Left ventricle myocardium inferior (tissue), 1 donor: Measurements from ENCODE around the gene PTGDS. TPM values are rescaled to one million over a fixed set of nuclear protein-coding genes. Genes with fewer than 3 reads are reported as not detected.

Source experiments
- DNase-seq: peaks from one replicate; pipeline ENCODE4 v3.0.0-alpha.2; 2020
- H3K27ac ChIP-seq: fragments of 200-600 bp; replicated peaks from 2 replicates; pipeline ENCODE4 v1.8.0; 2021
- H3K27me3 ChIP-seq: fragments of 200-600 bp; 2 replicates; pipeline ENCODE4 v1.8.0; 2021; ENCODE audit warnings: low read depth
- H3K36me3 ChIP-seq: fragments of 200-600 bp; 2 replicates; pipeline ENCODE4 v1.8.0; 2021
- H3K4me1 ChIP-seq: fragments of 200-600 bp; 2 replicates; pipeline ENCODE4 v1.8.0; 2021
- H3K4me3 ChIP-seq: fragments of 200-600 bp; 2 replicates; pipeline ENCODE4 v1.8.0; 2021; ENCODE audit warnings: mild to moderate bottlenecking, moderate library complexity
- H3K9me3 ChIP-seq: fragments of 200-600 bp; replicated peaks from 2 replicates; pipeline ENCODE4 v1.8.0; 2021
- CTCF ChIP-seq: fragments of 200-600 bp; IDR thresholded peaks from 2 replicates; pipeline ENCODE4 v1.8.0; 2021; ENCODE audit warnings: antibody characterized with exemption, mild to moderate bottlenecking, borderline replicate concordance
- intact Hi-C: fragments of 100-400 bp; cut with micrococcal nuclease; formaldehyde crosslinking; loops from one replicate; pipeline ENCODE4 v1.11.0; 2022
- total RNA-seq: library from RNA; stranded (reverse); fragmentation: NEBNext Ultra II Directional; extraction: Animal tissue kit (Norgen Biotek cat#: 25700); gene quantifications from one replicate; pipeline ENCODE4 v1.2.1, GENCODE V29; 2021
- donor health status: DM: no; HTN: yes; CAD: no; lungs with severe emphysema.

The PTGDS gene
- total RNA-seq, 1 donor from 2014 or later: 3,579 TPM

GRCh38 chr9:137017791-137018497 lies 40.6 kb downstream of the PTGDS start:
- Histone ChIP-seq H3K4me1 (no peaks in the 10 kb centered on the region), H3K9me3 (no peaks in the 10 kb centered on the region), H3K36me3 (peaks cover 70% of the 10 kb centered on the region), H3K4me3 (no peak overlapping the region), H3K27me3 (no peaks in the 10 kb centered on the region), H3K27ac (no peak overlapping the region)
- intact Hi-C loops: no loop called here
- DNase-seq: no peak
- no peak for TF ChIP-seq CTCF

DNA sequence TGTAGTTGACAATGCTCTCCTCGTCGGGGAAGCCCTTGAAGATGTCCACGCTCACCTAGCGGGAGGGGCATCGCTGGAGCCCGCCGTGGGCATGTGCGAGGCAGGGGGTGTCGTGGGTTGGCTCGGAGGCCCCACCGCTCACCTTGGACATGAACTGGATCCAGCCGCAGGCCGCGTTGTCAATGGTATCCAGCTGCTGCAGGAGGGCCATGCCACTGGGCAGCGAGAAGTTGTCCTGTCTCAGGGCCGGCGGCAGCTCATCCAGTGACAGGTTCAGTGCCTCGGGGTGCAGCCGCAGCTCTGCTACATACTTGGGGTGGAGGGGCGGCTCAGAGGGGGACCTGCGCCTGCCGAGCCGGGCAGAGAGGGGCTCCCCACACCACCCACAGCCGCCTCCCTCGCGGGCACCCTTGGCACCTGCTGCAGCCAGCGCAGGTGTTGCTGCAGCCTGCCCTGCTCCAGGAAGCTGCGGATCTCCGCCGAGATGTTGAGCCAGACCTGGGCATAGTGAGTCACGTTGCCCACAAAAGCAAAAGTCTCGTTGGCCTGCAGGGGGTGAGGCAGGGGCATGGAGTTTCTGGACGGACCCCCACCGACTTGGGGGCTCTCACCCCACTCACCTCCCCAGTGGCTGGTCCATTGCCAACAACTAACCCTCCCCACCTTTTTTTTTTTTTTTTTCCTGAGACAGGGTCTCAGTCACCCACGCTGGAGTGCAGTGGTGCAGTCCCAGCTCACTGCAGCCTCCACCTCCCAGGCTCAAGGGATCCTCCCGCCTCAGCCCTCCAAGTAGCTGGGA lies 41.7 kb downstream of the PTGDS start:
- no peak for DNase-seq
- intact Hi-C loops: no loop called here
- H3K36me3 ChIP-seq: peaks cover 60% of the 10 kb centered on the region
- no peak overlapping the region for H3K27ac ChIP-seq
- no peak overlapping the region for H3K4me3 ChIP-seq
- H3K27me3 ChIP-seq: no peaks in the 10 kb centered on the region
- TF ChIP-seq CTCF: no peak
- H3K4me1 ChIP-seq: no peaks in the 10 kb centered on the region
- no peaks in the 10 kb centered on the region for H3K9me3 ChIP-seq

DNA sequence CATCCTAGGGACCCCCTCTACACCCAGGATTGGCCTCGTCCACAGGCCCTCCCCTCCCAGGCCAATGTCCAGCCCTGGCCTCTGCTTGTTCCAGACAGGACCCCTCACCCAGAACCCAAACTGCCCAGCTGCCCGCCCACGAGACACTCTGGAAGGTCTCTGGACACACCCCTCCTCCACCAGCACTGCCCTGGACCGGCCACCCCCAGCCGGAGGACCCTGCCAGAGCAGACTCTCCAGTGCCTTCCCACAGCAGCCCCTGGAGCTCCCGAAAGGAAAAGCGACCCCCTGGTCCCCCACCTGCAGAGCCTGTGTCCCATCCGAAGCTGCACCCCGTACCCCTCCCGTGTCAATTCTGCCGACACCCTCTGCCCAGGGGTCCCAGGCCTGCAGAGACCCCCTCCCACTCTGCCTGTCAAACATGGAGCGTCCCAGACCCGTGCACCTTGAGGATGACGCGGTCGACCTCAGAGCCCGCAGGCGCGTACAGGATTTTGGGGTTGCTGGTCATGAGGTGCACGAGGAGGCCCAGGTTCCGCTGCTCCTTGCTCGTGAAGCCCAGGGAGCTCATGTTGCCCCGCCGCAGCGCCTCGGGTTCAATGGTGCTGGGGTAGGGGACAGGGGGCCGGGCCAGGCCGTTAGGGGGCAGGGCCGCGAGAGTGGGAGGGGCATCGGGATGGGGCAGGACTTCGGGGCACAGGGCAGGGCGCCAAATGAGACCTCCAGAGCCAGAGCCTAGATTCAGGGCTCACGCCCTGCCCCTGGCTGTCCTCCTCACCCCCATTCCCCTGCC lies 42.8 kb downstream of the PTGDS start:
- Histone ChIP-seq H3K4me1 (no peaks in the 10 kb centered on the region), H3K27me3 (no peaks in the 10 kb centered on the region), H3K9me3 (no peaks in the 10 kb centered on the region), H3K27ac (no peak overlapping the region), H3K36me3 (peaks cover 48% of the 10 kb centered on the region), H3K4me3 (no peak overlapping the region)
- DNase-seq: no peak
- intact Hi-C loops: no loop called here
- no peak for TF ChIP-seq CTCF

GRCh38 chr9:137020771-137021567 lies 43.7 kb downstream of the PTGDS start:
- DNase-seq: no peak
- Histone ChIP-seq H3K9me3 (no peaks in the 10 kb centered on the region), H3K27ac (no peak overlapping the region), H3K4me3 (no peak overlapping the region), H3K36me3 (peaks cover 40% of the 10 kb centered on the region), H3K27me3 (no peaks in the 10 kb centered on the region), H3K4me1 (peaks cover under 1% of the 10 kb centered on the region)
- no peak for TF ChIP-seq CTCF
- intact Hi-C loops: no loop called here

DNA sequence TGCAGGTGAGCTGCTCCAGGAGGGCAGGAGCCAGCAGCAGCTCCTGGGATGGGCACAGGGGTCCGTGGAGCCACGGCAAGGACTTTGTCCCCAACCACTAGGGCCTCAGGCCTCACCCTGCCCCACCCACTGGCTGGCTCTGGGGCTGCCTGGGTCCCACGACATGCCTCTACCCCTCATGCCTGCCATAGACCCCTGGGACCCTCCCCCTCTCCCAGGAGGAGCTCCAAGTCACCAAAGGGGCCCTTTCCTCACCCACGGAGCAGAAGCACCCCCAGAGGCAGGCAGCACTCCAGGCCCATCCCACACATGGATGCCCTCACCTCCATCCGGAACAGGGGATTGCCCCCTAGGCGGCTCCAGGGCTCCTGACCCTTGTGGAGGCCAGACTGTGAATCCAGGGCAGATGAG lies 44.3 kb downstream of the PTGDS start:
- no peak for TF ChIP-seq CTCF
- no peaks in the 10 kb centered on the region for H3K27me3 ChIP-seq
- peaks cover 33% of the 10 kb centered on the region for H3K36me3 ChIP-seq
- DNase-seq: no peak
- intact Hi-C loops: no loop called here
- peaks cover 7% of the 10 kb centered on the region for H3K4me1 ChIP-seq
- H3K4me3 ChIP-seq: no peak overlapping the region
- H3K27ac ChIP-seq: no peak overlapping the region
- no peaks in the 10 kb centered on the region for H3K9me3 ChIP-seq
